ENCODE measurements around the gene EIF3K. TPM values are rescaled to one million over a fixed set of nuclear protein-coding genes. Genes with fewer than 3 reads are reported as not detected.
A peak's percentile ranks its signal among the peaks of the same experiment; 100 is the strongest.

The EIF3K gene
- total and polyA plus RNA-seq, 2 of the 8 experiments (the other 6 are each of a cell fraction or from before 2014, with no cell fraction given): 329 to 937 TPM

GRCh38 chr19:38617283-38617763 is 1.7 kb upstream of the EIF3K start:
- Histone ChIP-seq H3K23me2 (ENCODE audit: low read depth, low read length) (peaks cover 2% of the 10 kb centered on the region), H3K27ac (ENCODE audit: low read depth, low read length) (no peak overlapping the region), H2BK20ac (ENCODE audit: low read length) (no peak overlapping the region), H3K79me2 (ENCODE audit: control insufficient read depth in 1 of 2, insufficient read depth in 2 of 2, low read length in 2 of 2) (peaks cover 0 to 15% of the 10 kb centered on the region in 2 experiments; a peak in 2 of 4 replicates), H3K36me3 (ENCODE audit: control insufficient read depth in 2 of 4, insufficient read depth in 4 of 4, low read length in 3 of 4) (peaks cover 5 to 21% (median 14%) of the 10 kb centered on the region in 4 experiments), H4K5ac (ENCODE audit: insufficient read length, low read depth, low read length) (no peak overlapping the region), H4K20me1 (replicated peaks in 1 of 2; ENCODE audit: control insufficient read depth in 1 of 2, insufficient read depth in 2 of 2, low read length in 2 of 2) (peaks cover 0 to 4% of the 10 kb centered on the region in 2 experiments), H3K27me3 (replicated peaks in 1 of 4; ENCODE audit: control insufficient read depth in 3 of 4, extremely low read depth in 1 of 4, insufficient read depth in 3 of 4, low read length in 3 of 4) (no peaks in the 10 kb centered on the region), H2BK5ac (ENCODE audit: low read depth, low read length) (no peak overlapping the region), H3K56ac (replicated peaks; ENCODE audit: insufficient read length, low read depth, low read length) (no peak overlapping the region), H3K4me3 (ENCODE audit: extremely low read depth in 1 of 4, insufficient read depth in 2 of 4, low read depth in 3 of 4, low read length in 4 of 4) (no peak overlapping the region), H2BK120ac (replicated peaks; ENCODE audit: low read depth, low read length) (no peak overlapping the region), H3K23ac (ENCODE audit: insufficient read length) (no peak overlapping the region), H3K4me1 (replicated peaks in 1 of 4; ENCODE audit: control insufficient read depth in 3 of 4, insufficient read depth in 4 of 4, low read length in 3 of 4) (peaks cover 4 to 14% (median 11%) of the 10 kb centered on the region in 4 experiments), H4K8ac (ENCODE audit: extremely low read depth, insufficient read depth, low read length) (no peak overlapping the region), H3K14ac (ENCODE audit: insufficient read length) (no peak overlapping the region), H2BK15ac (ENCODE audit: low read length) (peak overlapping the region; percentile 75; the same call in 1 of the 2 replicates), H4K91ac (replicated peaks; ENCODE audit: insufficient read length, low read length) (no peak overlapping the region), H3K9ac (replicated peaks in 1 of 4; ENCODE audit: extremely low read depth in 1 of 4, low read depth in 3 of 4, low read length in 3 of 4) (no peak overlapping the region), H3K18ac (ENCODE audit: extremely low read depth, low read length) (no peak overlapping the region), H3K9me3 (ENCODE audit: insufficient read depth in 2 of 2, low read depth in 1 of 2, low read length in 1 of 2) (no peaks in the 10 kb centered on the region), H2BK12ac (ENCODE audit: low read depth, low read length) (peak overlapping the region; percentile 84; the same call in 1 of the 2 replicates), H3K79me1 (ENCODE audit: low read depth, low read length) (peaks cover 7% of the 10 kb centered on the region), H3K4me2 (ENCODE audit: insufficient read depth in 1 of 2, low read depth in 2 of 2, low read length in 2 of 2) (peak overlapping the region in 1 of 2 experiments; percentile 81; a peak in 2 of 4 replicates), H2AFZ (ENCODE audit: low read length) (peak overlapping the region; percentile 25; the same call in 1 of the 2 replicates), H2AK5ac (ENCODE audit: low read depth, low read length) (no peak overlapping the region), H3K4ac (replicated peaks; ENCODE audit: insufficient read length, low read depth, low read length) (no peak overlapping the region)
- FAIRE-seq (no peak), DNase-seq (ENCODE audit: low read depth in 1 of 2, low spot score in 2 of 2) (no peak)
- ChIA-PET POLR2A (ENCODE audit: partially characterized antibody) (interaction anchor here (0.7 to 2.0 kb wide), 5 partner anchors 12 to 229 kb away, joined by 3 to 10 read pairs (median 4); partner anchors contain the start of gene ACTN4), CTCF (ENCODE audit: partially characterized antibody) (interaction anchor here (0.7 to 5.9 kb wide), 3 partner anchors 17 to 215 kb away, joined by 3 to 27 read pairs (median 3); partner anchors contain the start of gene FAM98C)
- 97% methylated on average over 9 of the region's 9 CpGs; no CpG with 5 or more reads in 1 of the 2 experiments for WGBS, 2 experiments (ENCODE audit: extremely low coverage in 1 of 2, insufficient coverage in 1 of 2, insufficient read length in 1 of 2, insufficient replicate concordance in 2 of 2, low coverage in 1 of 2, low lambda C conversion rate in 2 of 2, missing lambda C conversion rate in 1 of 2)
- TF ChIP-seq SP1 (IDR thresholded peaks at IDR 0.05; ENCODE audit: low read depth, low read length) (no peak), RAD21 (IDR thresholded peaks at IDR 0.05 in 1 of 2, conservative IDR thresholded peaks at IDR 0.05 in 1 of 2; ENCODE audit: low read depth in 2 of 2, low read length in 2 of 2) (no peak), POLR2AphosphoS5 (IDR thresholded peaks at IDR 0.05; ENCODE audit: low read depth, low read length) (no peak), FOSL1 (IDR thresholded peaks at IDR 0.05; ENCODE audit: insufficient read depth, low read depth, low read length) (no peak), HDAC2 (IDR thresholded peaks at IDR 0.05; ENCODE audit: borderline replicate concordance in 1 of 2, low read depth in 2 of 2, low read length in 2 of 2) (no peak), CHD2 (IDR thresholded peaks at IDR 0.05; ENCODE audit: low read length) (no peak), JUN (IDR thresholded peaks at IDR 0.05; ENCODE audit: low read depth, low read length) (no peak), JUND (IDR thresholded peaks at IDR 0.05; ENCODE audit: low read length) (no peak), BCL11A (IDR thresholded peaks at IDR 0.05; ENCODE audit: low read depth in 2 of 2, low read length in 2 of 2) (no peak), TBP (IDR thresholded peaks at IDR 0.05; ENCODE audit: low read depth, low read length) (no peak), EGR1 (IDR thresholded peaks at IDR 0.05; ENCODE audit: borderline replicate concordance, low read depth, low read length) (no peak), SUZ12 (IDR thresholded peaks at IDR 0.05; ENCODE audit: low read length) (no peak)
- TF ChIP-seq, protein P1, sequence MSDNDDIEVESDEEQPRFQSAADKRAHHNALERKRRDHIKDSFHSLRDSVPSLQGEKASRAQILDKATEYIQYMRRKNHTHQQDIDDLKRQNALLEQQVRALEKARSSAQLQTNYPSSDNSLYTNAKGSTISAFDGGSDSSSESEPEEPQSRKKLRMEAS (IDR thresholded peaks at IDR 0.05): no peak

Measured in H1 (cell line).